ENCODE data around the gene ARHGAP28.
"Not testable (repeated sequence)": the region's sequence is repeated elsewhere in the genome, so short reads cannot be mapped to it uniquely, and the experiment has no call there.

The ARHGAP28 gene

GRCh38 chr18:6776188-6776587 lies 46.7 kb downstream of the ARHGAP28 start:
- no peak for DNase-seq

- no peak for DNase-seq
These were observed 48.0 kb downstream of the ARHGAP28 start for GRCh38 chr18:6777509-6777908.

GRCh38 chr18:6778459-6779247 lies 49.1 kb downstream of the ARHGAP28 start:
- no peak for DNase-seq

GRCh38 chr18:6781142-6781714 lies 51.7 kb downstream of the ARHGAP28 start:
- DNase-seq: no peak

GRCh38 chr18:6781796-6782195 lies 52.3 kb downstream of the ARHGAP28 start:
- no peak for DNase-seq

GRCh38 chr18:6782861-6783260 lies 53.3 kb downstream of the ARHGAP28 start:
- no peak for DNase-seq

- no peak for DNase-seq
These were observed 54.5 kb downstream of the ARHGAP28 start for GRCh38 chr18:6784046-6784445.

GRCh38 chr18:6785001-6785400 lies 55.5 kb downstream of the ARHGAP28 start:
- DNase-seq: no peak

GRCh38 chr18:6785411-6785810 lies 55.9 kb downstream of the ARHGAP28 start:
- DNase-seq: no peak

- no peak for DNase-seq
These were observed 62.9 kb downstream of the ARHGAP28 start for GRCh38 chr18:6792391-6792790.

GRCh38 chr18:6793455-6793854 lies 63.9 kb downstream of the ARHGAP28 start:
- DNase-seq: no peak

- no peak for DNase-seq
These were observed 64.5 kb downstream of the ARHGAP28 start for GRCh38 chr18:6793986-6794385.

- no peak for DNase-seq
These were observed 65.8 kb downstream of the ARHGAP28 start for GRCh38 chr18:6795307-6795706.

- no peak for DNase-seq
These were observed 67.0 kb downstream of the ARHGAP28 start for GRCh38 chr18:6796511-6796910.

GRCh38 chr18:6797171-6797570 lies 67.7 kb downstream of the ARHGAP28 start:
- no peak for DNase-seq

- DNase-seq: no peak
These were observed 69.4 kb downstream of the ARHGAP28 start for GRCh38 chr18:6798896-6799295.

GRCh38 chr18:6800309-6800708 lies 70.8 kb downstream of the ARHGAP28 start:
- not testable (repeated sequence) for DNase-seq

GRCh38 chr18:6807515-6808257 lies 78.2 kb downstream of the ARHGAP28 start:
- DNase-seq: no peak

- no peak for DNase-seq
These were observed 80.7 kb downstream of the ARHGAP28 start for GRCh38 chr18:6810191-6810590.

- DNase-seq: no peak
These were observed 82.3 kb downstream of the ARHGAP28 start for GRCh38 chr18:6811816-6812215.

GRCh38 chr18:6814882-6815425 lies 85.4 kb downstream of the ARHGAP28 start:
- no peak for DNase-seq

GRCh38 chr18:6816154-6816553 lies 86.6 kb downstream of the ARHGAP28 start:
- DNase-seq: no peak

GRCh38 chr18:6819332-6819731 lies 89.8 kb downstream of the ARHGAP28 start:
- DNase-seq: no peak

- DNase-seq: no peak
These were observed 90.8 kb downstream of the ARHGAP28 start for GRCh38 chr18:6820314-6820713.
